ENCODE data around the gene PON2. TPM values are rescaled to one million over a fixed set of nuclear protein-coding genes. Genes with fewer than 3 reads are reported as not detected.

PON2 gene
- total RNA-seq, 1 donor from 2014 or later, result 2.4 TPM

GRCh38 chr7:95373323-95373722 is 61.5 kb downstream of the PON2 start:
- no peak for DNase-seq
- intact Hi-C loops (cut with micrococcal nuclease), result no loop called here
- H3K4me3 Mint-ChIP-seq, result no peak overlapping the region
- no peak overlapping the region for H3K27ac Mint-ChIP-seq
- H3K4me1 Mint-ChIP-seq, result no peaks in the 10 kb centered on the region
- H3K27me3 Mint-ChIP-seq, result peaks cover under 1% of the 10 kb centered on the region
- no peaks in the 10 kb centered on the region for H3K36me3 Mint-ChIP-seq (ENCODE audit: low read depth)
- H3K9me3 Mint-ChIP-seq, result peaks cover 5% of the 10 kb centered on the region

- H3K4me3 Mint-ChIP-seq, result no peak overlapping the region
- intact Hi-C loops (cut with micrococcal nuclease), result no loop called here
- no peaks in the 10 kb centered on the region for H3K36me3 Mint-ChIP-seq (ENCODE audit: low read depth)
- no peaks in the 10 kb centered on the region for H3K4me1 Mint-ChIP-seq
- H3K27me3 Mint-ChIP-seq, result peaks cover 3% of the 10 kb centered on the region
- no peak overlapping the region for H3K27ac Mint-ChIP-seq
- H3K9me3 Mint-ChIP-seq, result peaks cover 2% of the 10 kb centered on the region
- DNase-seq, result no peak
Observed at GRCh38 chr7:95368235-95368634, 66.6 kb downstream of the PON2 start.

GRCh38 chr7:95367606-95368005 is 67.2 kb downstream of the PON2 start:
- Mint-ChIP-seq H3K9me3 (peaks cover 2% of the 10 kb centered on the region), H3K27ac (no peak overlapping the region), H3K4me1 (no peaks in the 10 kb centered on the region), H3K27me3 (peaks cover 3% of the 10 kb centered on the region), H3K36me3 (ENCODE audit: low read depth) (no peaks in the 10 kb centered on the region), H3K4me3 (no peak overlapping the region)
- intact Hi-C loops (cut with micrococcal nuclease), result no loop called here
- DNase-seq, result no peak

GRCh38 chr7:95365151-95365550 is 69.7 kb downstream of the PON2 start:
- Mint-ChIP-seq H3K36me3 (ENCODE audit: low read depth) (no peaks in the 10 kb centered on the region), H3K4me1 (no peaks in the 10 kb centered on the region), H3K27ac (no peak overlapping the region), H3K4me3 (no peak overlapping the region), H3K27me3 (peaks cover 3% of the 10 kb centered on the region), H3K9me3 (peaks cover 2% of the 10 kb centered on the region)
- DNase-seq, result no peak
- intact Hi-C loops (cut with micrococcal nuclease), result no loop called here

- Mint-ChIP-seq H3K4me3 (no peak overlapping the region), H3K9me3 (no peaks in the 10 kb centered on the region), H3K27me3 (no peaks in the 10 kb centered on the region), H3K4me1 (no peaks in the 10 kb centered on the region), H3K36me3 (ENCODE audit: low read depth) (no peaks in the 10 kb centered on the region), H3K27ac (no peak overlapping the region)
- intact Hi-C loops (cut with micrococcal nuclease), result no loop called here
- DNase-seq, result no peak
Observed at GRCh38 chr7:95357623-95358022, 77.2 kb downstream of the PON2 start.

Other genes starting within 250 kb of the PON2 start
- not detected in 2 replicates for gene PON1, start 110.5 kb downstream of the PON2 start, total RNA-seq
- gene PON3, start 38.7 kb downstream of the PON2 start, total RNA-seq, result not detected in 2 replicates
- not detected in 2 replicates for gene ASB4, start 50.9 kb upstream of the PON2 start, total RNA-seq
- not detected in 2 replicates for gene PDK4, start 161.5 kb upstream of the PON2 start, total RNA-seq